Measurements from ENCODE around the gene LIPE.
"Not testable (repeated sequence)": the region's sequence is repeated elsewhere in the genome, so short reads cannot be mapped to it uniquely, and the experiment has no call there.

Gene LIPE

DNA sequence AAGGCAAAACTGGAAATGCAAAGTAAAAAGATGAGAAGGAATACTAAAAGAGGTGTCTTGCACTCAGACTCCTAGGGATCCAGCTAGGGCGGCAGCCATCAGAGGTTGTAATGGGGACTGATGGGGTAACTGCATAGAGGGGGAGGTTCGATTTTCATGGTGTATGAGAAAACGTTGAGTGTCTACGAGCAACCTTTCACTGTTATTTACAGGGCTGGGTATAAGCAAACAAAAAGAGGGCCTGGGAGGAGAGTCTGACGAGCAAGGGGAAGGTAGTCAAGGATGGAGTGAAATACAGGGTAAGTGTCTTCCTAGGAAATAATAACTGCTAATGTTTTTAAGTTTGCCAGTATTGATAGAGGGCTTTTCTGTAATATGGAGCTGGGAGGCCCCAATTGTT lies 21.1 kb upstream of the LIPE start:
- DNase-seq (ENCODE audit: low read depth in 2 of 2) = not testable (repeated sequence)

DNA sequence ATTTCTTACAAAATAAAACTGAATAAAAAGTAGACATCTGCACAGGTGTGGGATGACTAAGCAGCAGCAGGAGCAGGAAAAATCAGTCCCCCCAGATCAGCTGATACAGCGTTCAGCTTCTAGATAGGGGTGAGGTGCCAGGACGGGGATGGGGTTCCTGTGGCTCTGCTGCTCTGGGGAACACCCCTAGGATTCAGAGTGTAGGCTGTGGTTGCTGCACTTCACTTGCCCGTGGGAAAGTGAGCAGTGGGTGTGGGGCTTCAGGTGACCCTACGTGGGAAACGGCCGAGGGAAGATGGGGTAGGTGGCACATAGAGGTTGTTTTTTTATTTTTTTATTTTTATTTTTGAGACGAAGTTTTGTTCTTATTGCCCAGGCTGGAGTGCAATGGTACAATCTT lies 18.8 kb upstream of the LIPE start:
- no peak for DNase-seq (ENCODE audit: low read depth in 2 of 2)

DNA sequence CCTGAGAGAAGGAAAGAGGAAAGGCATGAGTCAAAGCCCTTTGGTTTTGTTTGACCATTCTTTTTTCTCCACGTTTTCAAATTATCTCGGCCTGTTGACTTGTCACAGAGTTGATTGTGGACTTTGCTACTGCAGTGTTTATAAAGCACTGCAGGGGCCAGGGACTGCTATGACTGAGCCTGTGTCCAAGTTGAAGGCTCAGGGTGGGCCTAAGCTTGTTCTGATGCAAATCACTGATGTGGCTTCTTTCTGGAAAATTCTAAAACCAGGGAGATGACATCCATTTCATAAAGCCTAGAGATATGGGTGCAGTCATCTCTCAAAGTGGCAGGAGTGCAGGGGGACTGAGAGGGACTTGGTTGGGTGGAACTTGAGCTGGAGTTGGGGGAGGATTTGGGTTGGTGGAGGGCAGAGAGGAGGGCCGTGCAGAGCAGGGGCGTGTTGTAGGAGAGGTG lies 16.8 kb upstream of the LIPE start:
- DNase-seq (ENCODE audit: low read depth in 2 of 2) = no peak

DNA sequence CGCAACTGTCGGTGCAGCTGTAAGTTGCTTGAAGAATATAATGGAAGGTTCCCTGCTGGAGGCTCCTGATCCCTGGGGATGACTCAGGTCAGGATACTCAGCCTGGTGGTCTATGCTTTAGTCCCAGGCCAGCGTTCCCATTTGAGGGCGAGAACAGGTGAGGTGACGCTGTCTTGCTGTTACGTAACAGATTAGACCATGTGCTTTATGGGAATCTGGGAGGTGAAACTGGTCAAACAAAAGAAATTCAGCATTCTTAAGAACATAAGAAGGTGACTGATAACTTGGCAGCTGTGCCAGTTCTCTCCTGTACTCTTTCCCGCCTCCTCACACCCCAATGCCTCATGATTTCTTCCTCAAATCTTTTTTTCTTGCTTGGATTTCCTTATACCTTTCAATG lies 15.6 kb upstream of the LIPE start, which contains the start of gene CXCL17:
Gene CXCL17 (minus strand): TSS at position 114 of the 400 bp plus-strand sequence. CDS start 114 bp downstream, outside the sequence.
- DNase-seq (ENCODE audit: low read depth in 2 of 2) = no peak

DNA sequence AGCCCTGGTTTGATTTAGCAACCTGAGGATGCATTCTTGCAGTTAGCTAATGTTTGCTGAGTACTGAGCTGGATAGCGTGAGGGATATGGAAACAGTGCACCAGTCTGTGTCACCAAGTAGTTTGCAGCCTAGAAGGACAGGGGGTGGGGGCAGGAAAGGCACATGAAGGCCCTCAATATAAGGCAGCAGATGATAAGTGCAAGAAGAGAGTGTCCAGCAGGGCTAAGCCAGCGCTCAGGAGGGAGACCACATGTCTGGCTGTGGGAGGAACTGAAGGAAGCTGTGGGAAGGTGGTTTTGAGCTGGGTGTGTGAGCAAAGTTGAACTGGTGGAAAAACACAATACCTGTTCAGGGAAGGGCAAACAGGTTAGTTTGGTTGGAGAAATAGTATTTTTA lies 13.9 kb upstream of the LIPE start:
- no peak for DNase-seq (ENCODE audit: low read depth in 2 of 2)

DNA sequence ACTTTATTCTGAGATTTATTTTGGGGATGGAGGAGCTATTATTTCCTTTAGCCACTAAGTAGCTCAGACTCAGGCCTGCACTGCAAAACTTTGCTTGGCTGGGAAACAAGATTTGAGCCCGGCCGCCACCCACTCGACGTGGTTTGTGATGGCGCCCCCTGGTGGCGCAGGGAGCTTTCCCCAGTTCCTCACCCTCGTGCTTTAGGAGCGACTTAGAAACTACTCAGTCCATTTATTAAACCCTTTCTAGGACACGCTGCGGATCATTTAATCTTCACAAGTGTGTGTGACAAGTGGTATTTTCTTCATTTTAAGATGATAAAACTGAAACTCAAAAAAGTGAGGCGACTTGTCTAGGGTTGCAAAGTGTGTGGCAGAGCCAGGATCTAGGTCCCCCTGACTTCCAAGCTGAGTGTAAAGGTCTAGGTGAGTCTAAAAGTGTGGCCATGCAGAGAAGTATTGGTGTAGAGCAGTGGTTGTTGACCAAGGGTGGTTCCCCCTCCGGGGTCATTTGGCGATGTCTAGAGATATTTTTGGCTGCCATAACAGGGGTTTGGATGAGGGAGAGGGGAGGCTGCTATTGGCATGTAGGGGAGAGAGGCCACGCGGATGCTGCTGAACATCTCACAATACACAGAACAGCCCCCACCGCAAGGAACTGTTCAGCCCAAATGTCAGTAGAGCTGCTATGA lies 13.3 kb upstream of the LIPE start:
- DNase-seq (ENCODE audit: low read depth in 2 of 2) = no peak

DNA sequence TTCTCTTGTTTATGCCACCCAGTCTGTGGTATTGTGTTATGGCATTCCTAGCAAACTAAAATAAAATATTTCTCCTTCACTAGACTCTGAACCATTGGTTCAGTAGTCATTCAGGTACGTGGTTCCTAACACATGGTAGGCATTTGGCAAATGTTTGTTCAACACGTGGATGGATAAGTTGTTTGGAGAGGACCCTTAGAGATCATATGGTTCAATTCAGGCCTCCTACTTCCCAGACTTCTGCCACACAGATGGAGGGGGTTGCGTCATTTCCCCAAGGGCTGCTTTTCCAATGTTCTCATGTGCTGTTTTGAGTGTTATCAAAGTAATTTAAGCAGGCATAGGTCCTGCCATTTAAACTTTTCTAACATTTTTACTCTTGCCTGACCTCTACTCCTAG lies 8.8 kb upstream of the LIPE start:
- peak; percentile 37 to 40 for DNase-seq (ENCODE audit: low read depth in 2 of 2)

DNA sequence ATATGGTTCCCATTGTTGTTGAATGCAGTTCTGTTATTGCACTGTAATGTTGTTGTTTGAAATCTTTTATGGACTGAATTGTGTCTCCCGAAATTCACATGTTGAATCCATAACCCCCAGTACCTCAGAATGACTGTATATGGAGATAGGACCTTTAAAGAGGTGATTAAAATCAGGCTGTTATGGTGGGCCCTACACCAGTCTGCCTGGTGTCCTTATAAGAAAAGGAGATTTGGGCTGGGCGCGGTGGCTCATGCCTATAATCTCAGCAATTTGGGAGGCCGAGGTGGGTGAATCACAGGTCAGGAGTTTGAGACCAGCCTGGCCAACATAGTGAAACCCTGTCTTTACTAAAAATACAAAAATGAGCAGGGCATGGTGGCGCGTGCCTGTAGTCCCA lies 8.1 kb upstream of the LIPE start:
- no peak for DNase-seq (ENCODE audit: low read depth in 2 of 2)

DNA sequence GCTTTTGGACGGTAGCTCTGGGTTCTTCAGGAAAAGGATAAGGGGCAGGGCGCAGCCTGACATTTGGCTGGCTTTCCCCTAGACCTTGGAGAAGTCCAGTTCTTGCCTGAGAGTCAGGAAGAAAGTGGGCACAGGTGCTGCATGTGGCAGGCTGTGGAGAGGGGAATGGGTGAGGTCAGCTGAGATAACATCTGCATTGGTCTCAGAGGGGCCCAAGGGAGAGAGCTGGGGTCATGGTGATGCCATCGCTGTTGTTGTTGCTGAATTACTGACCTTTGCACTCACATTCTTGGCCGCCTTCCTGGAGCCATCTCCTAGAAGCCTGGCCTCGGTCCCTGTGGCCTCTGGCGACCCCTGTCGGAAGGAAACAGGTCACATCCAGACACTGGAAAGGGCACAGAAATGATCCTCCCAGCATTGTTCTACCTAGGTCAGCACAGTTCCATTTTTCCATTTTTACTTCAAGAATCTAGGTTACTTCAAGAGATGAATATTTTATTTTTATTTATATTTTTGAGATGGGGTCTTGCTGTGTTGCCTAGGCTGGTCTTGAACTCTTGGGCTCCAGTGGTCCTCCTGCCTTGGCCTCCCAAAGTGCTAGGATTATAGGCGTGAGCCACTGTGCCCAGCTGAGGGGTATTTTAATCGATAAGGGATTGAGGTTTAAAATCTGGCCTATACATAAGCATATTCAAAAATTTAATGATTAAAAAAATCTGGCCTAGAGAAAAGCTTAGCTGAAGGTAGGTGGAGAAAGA lies 6.5 kb upstream of the LIPE start:
- no peak for DNase-seq (ENCODE audit: low read depth in 2 of 2)

DNA sequence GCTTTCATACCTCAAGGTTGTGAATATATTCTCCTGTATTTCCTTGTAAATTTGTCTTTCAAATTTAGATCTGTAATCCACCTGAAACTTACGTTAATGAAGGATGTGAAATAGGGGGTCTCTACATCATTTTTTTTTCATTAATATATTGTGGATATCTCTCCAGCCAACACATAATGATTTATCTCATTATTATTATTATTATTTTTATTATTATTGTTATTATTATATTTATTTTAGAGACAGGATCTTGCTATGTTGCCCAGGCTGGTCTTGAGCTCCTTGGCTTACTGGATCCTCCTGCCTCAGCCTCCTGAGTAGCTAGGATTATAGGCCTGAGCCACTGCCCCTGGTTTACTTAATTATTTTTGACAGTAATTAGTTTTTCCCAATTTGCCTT lies 4.3 kb upstream of the LIPE start:
- DNase-seq (ENCODE audit: low read depth in 2 of 2) = no peak

DNA sequence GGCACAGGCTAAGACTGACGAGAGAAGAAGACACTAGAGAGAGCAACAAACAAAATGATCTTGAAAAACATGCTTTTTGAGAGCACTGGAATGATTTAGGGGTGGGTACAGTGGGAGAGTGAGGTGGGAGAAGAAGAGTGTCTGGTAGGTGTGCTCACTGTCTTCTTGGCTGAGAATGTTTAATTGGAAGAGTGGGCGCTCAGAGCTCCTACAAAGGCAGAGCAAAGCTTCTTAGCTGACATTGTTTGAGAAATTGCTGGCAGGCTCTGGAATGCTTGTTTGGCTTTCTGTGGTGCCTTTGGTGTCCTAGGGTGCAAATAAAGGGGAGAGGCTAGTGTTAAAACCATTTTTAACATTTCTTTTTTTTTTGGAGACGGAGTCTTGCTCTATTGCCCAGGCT lies 1.5 kb upstream of the LIPE start:
- no peak for DNase-seq (ENCODE audit: low read depth in 2 of 2)

DNA sequence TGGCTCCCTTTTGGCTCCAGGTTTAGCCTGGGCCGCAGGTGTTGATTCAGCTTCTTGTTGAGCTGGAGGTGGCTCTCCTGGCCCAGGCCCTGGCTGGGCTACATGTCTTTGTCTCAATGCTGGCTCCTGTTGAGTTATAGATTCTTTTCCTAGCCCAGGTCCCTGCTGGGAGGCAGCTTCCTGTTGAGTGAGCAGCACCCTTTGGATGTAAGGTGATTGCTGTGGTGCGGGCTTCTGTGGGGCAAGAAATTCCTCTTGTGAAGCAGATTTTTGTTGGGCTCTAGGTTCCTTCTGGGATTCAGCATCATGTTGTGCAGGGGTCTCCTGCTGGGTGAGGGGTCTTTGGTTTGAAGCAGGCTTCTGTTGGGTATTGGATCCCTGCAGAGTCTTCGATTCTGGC lies 545 bp downstream of the LIPE start:
- no peak for DNase-seq (ENCODE audit: low read depth in 2 of 2)

DNA sequence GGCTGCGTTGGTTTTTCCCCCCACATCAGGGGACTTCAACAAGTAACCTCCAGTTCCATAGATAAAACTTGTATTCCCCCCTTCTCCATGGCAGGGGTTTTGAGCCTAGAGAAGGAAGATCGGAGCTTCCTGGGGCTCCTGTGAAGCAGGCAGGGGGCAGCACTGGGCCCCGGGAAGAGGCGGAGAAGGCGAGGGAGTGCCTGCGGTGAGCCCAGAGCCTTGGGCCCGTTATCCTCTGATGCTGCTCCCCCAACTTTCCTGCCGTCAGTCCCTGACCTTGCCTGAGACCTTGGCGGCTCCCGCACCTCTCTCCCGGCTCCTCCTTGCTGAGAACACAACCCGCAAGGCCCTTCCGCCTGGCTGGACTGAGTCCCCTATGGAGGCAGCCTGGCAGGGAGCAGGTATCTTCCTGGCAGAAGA lies 2.5 kb downstream of the LIPE start:
- no peak for DNase-seq (ENCODE audit: low read depth in 2 of 2)

DNA sequence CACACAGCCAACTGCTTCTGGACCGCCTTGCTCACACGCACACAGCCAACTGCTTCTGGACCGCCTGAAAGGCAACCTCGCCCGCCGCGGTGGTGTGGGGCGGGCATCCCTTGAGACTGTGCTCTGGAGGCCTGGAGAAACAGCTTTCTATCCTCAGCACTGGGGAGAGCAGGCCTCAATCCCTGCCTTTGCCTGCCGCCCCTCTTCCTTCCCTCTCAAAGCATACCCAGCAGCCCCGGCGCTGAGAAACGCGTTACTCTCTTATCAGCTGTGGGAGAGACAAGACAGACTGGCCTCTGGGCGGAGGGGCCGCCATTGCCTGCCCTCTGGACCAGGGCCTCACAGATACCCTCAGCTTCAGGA lies 2.9 kb downstream of the LIPE start:
- DNase-seq (ENCODE audit: low read depth in 2 of 2) = no peak

DNA sequence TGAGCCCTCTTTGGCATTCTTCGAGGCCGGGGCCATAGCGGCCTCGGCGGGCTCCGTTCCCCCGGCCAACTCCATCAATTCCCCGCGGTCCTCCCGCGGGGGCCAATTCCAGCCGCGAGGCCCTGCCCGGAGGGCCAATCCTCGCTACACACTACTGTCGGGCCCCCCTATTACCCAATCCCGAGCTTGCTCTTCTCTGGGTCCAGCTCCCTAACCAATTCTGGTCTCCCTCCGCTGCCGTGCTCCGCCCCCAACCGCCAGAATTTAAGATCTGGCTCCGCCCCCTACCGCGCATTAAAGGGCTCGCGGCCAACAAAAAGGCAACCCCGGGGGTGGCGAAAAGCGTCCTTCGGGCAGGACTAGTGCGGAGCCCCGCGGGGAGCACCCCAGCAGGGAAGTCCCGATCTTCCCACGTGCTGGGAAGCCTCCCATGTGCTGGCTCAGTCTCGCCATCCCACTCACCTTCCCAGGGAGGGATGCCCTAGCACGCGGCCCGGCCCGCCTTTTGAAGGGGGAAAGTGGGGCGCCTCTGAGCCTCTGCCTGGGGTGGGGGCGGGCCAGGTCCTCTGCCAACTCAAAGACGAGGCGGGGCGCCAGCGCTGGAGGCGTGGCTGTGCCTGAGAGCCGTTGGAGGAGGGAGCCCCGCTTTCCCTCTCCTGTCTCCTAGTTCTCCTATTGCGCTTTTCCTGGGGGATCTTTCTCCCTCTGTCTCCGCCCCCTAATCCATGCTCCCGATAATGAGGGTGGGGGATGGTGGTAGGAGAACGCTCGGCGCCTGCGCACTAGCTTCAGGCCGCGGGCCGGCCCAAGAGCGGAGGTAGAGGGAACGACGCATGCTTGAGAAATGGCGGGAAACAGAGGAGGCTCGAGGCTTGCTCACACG lies 3.5 kb downstream of the LIPE start:
- DNase-seq (ENCODE audit: low read depth in 2 of 2) = peak; percentile 86 to 88

DNA sequence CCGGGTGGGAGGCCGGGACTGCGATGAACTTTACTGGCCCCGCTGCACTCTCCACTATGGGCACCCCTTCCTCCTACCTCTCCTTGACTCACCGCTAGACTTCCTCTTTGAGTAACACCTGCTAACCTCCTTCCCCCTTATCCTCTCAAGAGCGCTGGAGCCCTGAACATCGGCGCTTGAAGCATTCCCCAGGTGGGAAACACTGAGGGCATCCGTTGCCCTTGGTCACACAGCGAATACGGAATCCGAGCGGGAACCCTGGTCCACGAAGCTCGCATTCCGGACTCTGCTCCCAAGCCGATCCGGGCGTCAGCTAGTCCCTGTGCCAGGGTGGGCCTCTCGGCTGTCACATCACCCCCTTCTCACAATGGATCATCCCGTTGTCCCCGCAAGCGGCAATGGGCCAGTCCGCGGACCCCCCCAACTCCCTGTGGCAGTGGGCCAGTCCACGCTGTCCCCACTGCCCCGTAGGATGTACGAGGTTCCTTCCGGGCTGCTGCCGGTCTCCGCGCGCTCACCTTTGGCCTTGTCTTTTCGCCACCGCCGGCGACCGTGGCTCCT lies 4.2 kb downstream of the LIPE start:
- no peak for DNase-seq (ENCODE audit: low read depth in 2 of 2)

DNA sequence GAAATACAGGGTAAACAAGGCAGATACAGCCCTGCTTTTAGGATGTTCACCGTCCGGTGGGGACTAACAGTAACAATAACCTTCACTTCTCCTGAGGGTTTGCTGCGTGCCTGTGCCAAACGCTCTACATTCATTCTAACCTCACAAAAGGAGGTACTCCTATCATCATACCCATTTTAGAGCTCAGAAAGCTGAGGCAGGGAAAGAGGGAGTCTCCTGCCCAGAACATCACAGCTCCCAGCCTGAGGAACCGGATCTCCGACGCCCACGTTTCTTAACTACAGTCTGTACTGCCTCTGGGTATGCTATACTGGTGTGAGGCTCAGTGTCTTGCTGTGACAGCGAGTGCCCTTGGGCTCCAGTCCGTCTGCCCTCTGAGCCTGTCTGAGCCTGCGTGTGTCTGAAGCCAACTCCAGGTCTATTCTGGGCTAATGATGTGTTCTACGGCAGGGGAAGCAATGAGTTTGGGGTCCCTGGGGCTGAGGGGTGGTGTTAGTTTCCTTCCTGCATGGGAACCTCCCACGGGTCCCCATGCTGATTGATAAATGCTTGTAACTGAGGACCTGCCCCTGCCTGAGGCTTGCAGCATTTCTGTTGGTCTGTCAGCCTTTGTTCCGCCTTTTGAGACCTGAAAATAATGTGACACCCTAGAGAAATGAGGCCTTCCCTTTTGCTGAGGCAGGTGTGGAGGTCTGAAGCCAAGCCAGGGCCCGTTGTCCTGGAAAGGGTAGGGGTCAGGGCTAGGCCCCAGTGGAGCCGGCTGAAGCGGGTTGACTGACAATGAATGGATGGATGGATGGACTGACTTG lies 4.9 kb downstream of the LIPE start:
- DNase-seq (ENCODE audit: low read depth in 2 of 2) = no peak

DNA sequence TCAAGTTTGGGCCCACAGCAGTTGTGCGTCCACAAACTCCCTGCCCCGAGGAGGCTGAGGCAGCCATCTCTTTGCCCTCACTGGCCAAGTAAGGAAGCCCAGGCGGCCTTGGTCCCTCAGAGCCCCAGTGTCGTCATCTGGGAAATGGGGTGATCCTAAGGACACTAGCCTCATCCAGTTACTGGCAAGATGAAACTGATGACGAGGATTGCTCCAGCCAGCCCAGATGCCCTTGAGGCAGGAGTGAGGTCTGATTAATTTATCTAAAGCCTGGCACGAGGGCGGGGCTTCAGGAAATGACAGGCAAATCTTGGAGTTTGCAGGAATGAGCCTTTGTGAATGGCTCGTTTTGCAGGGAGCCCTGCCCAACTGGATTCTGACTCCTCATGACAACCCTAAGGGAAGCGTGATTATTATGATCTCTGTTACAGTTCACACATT lies 5.6 kb downstream of the LIPE start:
- no peak for DNase-seq (ENCODE audit: low read depth in 2 of 2)

DNA sequence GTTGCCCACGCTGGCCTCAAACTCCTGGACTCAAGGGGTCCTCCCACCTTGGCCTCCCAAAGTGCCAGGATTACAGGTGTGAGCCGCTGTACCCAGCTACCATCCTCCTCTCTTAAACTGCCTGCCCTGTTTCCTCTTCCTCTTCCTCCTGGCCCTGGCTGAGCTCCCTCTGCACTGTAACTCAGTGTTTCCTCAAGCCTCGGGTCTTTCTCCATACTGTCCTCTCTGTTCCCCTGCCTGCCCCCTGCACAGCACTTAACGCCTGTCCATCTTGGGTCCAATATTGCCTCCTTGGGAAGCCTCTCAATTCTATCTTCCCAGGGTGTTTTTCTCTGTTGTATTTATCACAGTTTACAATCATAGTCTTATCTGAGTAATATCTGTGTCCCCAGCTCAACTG lies 6.1 kb downstream of the LIPE start:
- DNase-seq (ENCODE audit: low read depth in 2 of 2) = no peak

DNA sequence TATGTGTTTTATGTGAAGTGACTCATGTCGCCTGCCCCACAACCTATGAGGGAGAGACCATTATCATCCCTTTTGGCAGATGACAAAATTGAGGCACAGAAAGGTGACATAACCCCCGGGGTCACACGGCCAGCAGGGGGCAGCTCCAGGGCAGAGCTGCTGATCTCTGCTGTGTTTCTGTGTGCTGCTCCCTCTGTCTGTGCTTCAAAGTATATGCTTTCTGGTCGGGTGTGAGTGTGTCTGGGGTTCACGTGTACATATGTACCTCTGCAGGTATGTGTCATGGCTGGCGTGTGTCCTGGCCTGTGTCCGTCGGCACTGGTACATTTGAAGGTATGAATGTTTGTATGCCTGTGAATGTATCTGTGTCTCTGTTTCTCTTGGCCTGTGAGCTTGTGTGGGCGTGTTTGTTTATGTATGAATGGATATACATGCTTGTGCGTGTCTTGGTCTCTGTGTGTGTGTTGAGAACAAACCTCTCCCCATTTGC lies 7.1 kb downstream of the LIPE start:
- no peak for DNase-seq (ENCODE audit: low read depth in 2 of 2)

DNA sequence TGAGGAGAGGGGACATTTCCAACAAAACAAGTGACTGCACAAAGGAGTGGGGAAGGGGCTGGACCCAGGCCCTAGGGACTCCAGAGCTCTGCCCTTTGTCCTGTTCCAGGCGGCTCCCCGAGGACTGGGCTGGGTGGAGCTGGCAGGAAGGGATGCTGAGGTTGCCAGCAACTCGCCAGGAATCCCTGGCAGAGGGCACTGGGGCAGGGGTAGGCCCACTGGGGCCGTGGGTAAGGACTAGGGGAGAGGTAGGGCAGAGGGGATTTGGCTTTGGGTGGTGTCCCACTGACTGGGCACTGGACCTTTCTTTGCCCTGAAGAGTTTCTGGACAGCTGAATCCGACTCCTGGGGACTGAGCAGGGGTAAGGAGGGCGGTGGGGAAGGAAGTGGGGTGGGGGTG lies 7.9 kb downstream of the LIPE start:
- DNase-seq (ENCODE audit: low read depth in 2 of 2) = no peak

All from fibroblast of skin of left biceps (primary cell).